HEK293T (cell line): ENCODE measurements around the gene TMEM156.

ENCODE experiments used
- ARNT ChIP-seq: fragments of 450-650 bp; IDR thresholded peaks from 2 replicates; pipeline ENCODE4 v1.6.1; 2017; ENCODE audit warnings: mild to moderate bottlenecking
- BHLHE40 ChIP-seq: fragments of 450-650 bp; IDR thresholded peaks from 2 replicates; pipeline ENCODE4 v1.6.1; 2016; ENCODE audit warnings: mild to moderate bottlenecking, moderate library complexity, borderline replicate concordance
- FOXA1 ChIP-seq: fragments of 450-650 bp; IDR thresholded peaks from 2 replicates; pipeline ENCODE4 v1.6.1; 2016; ENCODE audit warnings: mild to moderate bottlenecking
- FOXM1 ChIP-seq: fragments of 450-650 bp; IDR thresholded peaks from 2 replicates; pipeline ENCODE4 v1.6.1; 2017; ENCODE audit warnings: mild to moderate bottlenecking, borderline replicate concordance
- HDGF ChIP-seq: fragments of 450-650 bp; IDR thresholded peaks from 2 replicates; pipeline ENCODE4 v1.6.1; 2017; ENCODE audit warnings: antibody characterized with exemption, borderline replicate concordance
- LEF1 ChIP-seq: fragments of 450-650 bp; IDR thresholded peaks from 2 replicates; pipeline ENCODE4 v1.6.1; 2017; ENCODE audit warnings: mild to moderate bottlenecking, borderline replicate concordance
- NFRKB ChIP-seq: fragments of 450-650 bp; IDR thresholded peaks from 2 replicates; pipeline ENCODE4 v1.6.1; 2016; ENCODE audit warnings: mild to moderate bottlenecking, moderate library complexity
- SP1 ChIP-seq: fragments of 450-650 bp; IDR thresholded peaks from 2 replicates; pipeline ENCODE4 v1.6.1; 2017
- SUZ12 ChIP-seq: fragments of 450-650 bp; IDR thresholded peaks from 2 replicates; pipeline ENCODE4 v1.6.1; 2016; ENCODE audit warnings: mild to moderate bottlenecking
- TARDBP ChIP-seq: fragments of 450-650 bp; IDR thresholded peaks from 2 replicates; pipeline ENCODE4 v1.6.1; 2016
- ZNF384 ChIP-seq: fragments of 450-650 bp; IDR thresholded peaks from 2 replicates; pipeline ENCODE4 v1.6.1; 2016
- TF ChIP-seq, protein P1 (sequence below): fragments of 450-650 bp; IDR thresholded peaks from 2 replicates; pipeline ENCODE4 v1.6.1; 2016

DNA sequence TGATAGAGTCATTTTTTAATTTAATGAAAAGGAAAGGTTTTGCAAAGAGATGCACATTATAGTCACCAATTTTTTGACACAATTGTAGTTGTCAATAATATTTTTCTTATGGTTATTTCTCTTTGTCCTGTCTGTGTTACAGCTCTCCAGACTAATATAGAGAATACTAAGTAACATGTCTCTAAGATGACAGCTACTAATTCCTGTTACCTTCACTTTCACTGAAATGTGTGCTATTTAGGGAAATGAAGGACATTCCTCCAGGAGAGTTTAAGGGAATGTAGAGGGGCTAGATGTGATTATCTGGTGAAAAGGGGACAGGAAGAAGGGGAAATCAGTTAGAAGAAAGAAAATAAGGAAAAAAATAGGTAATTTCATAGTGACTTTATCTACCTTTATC, 31.2 kb upstream of the TMEM156 start:
- TF ChIP-seq BHLHE40 (no peak), HDGF (no peak), ARNT (no peak), ZNF384 (no peak), FOXM1 (no peak), SUZ12 (no peak), LEF1 (no peak), SP1 (no peak), NFRKB (no peak), FOXA1 (no peak), TARDBP (no peak)
- TF ChIP-seq, protein P1, sequence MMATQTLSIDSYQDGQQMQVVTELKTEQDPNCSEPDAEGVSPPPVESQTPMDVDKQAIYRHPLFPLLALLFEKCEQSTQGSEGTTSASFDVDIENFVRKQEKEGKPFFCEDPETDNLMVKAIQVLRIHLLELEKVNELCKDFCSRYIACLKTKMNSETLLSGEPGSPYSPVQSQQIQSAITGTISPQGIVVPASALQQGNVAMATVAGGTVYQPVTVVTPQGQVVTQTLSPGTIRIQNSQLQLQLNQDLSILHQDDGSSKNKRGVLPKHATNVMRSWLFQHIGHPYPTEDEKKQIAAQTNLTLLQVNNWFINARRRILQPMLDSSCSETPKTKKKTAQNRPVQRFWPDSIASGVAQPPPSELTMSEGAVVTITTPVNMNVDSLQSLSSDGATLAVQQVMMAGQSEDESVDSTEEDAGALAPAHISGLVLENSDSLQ: no peak
